ENCODE measurements around the gene ARHGAP11B.
"Not testable (repeated sequence)": the region's sequence is repeated elsewhere in the genome, so short reads cannot be mapped to it uniquely, and the experiment has no call there.

The ARHGAP11B gene

DNA sequence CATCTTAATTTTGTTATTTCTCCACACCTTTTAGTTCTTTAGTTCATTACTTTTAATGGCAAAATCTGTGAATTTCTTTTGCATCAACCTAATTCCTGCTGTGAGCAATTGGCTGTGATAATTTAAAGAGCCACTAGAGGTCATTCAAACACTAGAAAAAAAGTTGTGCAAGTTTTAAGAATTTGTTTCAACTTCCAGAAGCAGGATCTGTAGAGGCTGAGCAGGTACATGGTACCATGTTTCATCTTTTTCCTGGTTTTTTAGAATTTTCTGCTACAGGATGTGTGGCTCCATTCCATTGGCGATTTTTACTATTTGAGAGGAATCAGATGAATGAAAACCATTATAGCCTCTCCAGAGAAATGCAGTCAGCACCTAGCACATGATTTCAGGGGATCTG, 35.2 kb downstream of the ARHGAP11B start:
- DNase-seq (ENCODE audit: low spot score) = not testable (repeated sequence)

DNA sequence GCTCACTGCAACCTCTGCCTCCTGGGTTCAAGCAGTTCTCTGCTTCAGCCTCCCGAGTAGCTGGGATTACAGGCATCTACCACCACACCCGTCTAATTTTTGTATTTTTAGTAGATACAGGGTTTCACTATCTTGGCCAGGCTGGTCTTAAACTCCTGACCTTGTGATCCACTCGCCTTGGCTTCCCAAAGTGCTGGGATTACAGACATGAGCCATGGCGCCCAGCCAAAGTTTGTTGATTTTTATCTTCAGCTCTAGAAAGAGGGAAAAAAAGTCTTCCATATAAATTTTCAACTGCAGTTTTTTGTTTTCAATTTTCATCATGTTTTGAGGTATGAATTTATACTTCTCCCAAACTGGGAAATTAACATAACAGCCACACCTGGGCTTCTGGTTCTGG, 43.7 kb downstream of the ARHGAP11B start:
- in situ Hi-C loops (cut with MboI; ENCODE audit: low pct_unique_long_range_greater_than_20kb, low sequenced_read_pairs, unreplicated experiment) = loop anchor here (25.0 kb wide), 2 partner anchors 93 to 218 kb away; no protein-coding TSS in a partner anchor
- DNase-seq (ENCODE audit: low spot score) = not testable (repeated sequence)

More for the DNA sequence above, 35.2 kb downstream of the ARHGAP11B start:
- TF ChIP-seq, protein P1, sequence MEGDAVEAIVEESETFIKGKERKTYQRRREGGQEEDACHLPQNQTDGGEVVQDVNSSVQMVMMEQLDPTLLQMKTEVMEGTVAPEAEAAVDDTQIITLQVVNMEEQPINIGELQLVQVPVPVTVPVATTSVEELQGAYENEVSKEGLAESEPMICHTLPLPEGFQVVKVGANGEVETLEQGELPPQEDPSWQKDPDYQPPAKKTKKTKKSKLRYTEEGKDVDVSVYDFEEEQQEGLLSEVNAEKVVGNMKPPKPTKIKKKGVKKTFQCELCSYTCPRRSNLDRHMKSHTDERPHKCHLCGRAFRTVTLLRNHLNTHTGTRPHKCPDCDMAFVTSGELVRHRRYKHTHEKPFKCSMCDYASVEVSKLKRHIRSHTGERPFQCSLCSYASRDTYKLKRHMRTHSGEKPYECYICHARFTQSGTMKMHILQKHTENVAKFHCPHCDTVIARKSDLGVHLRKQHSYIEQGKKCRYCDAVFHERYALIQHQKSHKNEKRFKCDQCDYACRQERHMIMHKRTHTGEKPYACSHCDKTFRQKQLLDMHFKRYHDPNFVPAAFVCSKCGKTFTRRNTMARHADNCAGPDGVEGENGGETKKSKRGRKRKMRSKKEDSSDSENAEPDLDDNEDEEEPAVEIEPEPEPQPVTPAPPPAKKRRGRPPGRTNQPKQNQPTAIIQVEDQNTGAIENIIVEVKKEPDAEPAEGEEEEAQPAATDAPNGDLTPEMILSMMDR (IDR thresholded peaks at IDR 0.05; ENCODE audit: extremely low read depth, insufficient read depth, missing control alignments) = peak; percentile 31
- in situ Hi-C loops (cut with MboI; ENCODE audit: low pct_unique_long_range_greater_than_20kb, low sequenced_read_pairs, unreplicated experiment) = loop anchor here (25.0 kb wide), 2 partner anchors 101 to 226 kb away; no protein-coding TSS in a partner anchor

DNA sequence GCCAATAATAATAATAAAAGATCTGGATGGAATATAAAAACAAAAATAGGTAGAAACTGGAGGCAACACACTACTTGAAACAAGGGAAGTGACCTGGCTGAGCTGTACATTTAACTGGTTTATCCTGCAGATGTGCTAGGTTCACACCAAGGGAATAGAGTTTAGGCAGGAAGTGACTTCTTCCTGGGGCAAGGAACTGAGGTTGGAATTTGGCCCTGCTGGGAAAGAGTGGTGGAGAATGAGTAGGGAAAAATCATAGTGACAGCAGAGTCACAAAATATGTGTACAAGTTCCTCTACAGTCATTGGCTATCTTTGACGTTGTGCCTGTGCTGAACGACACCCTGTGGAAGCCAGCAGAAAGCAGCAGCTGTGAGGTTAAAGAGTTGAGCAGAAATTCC, 44.1 kb downstream of the ARHGAP11B start:
- TF ChIP-seq, protein P1 (IDR thresholded peaks at IDR 0.05; ENCODE audit: extremely low read depth, insufficient read depth, missing control alignments) = no peak
- in situ Hi-C loops (cut with MboI; ENCODE audit: low pct_unique_long_range_greater_than_20kb, low sequenced_read_pairs, unreplicated experiment) = loop anchor here (25.0 kb wide), 2 partner anchors 92 to 217 kb away; no protein-coding TSS in a partner anchor
- DNase-seq (ENCODE audit: low spot score) = no peak

DNA sequence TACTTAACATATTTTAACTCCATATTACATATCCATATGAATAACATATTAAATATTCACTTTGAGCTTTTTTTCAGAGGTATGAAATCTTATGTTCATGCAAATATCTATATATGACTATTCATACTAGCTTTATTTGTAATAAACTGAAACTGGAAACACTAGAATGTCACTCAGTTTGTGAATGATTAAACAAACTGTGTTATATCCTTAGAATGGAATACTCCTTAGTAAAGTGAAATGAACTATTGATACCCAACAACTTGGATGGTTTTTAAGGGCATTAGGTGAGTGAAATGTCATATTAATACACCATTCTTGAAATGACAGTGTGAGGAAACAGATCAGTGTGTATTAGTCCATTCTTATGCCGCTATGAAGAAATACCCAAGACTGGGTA, 45.4 kb downstream of the ARHGAP11B start:
- TF ChIP-seq, protein P1 (IDR thresholded peaks at IDR 0.05; ENCODE audit: extremely low read depth, insufficient read depth, missing control alignments) = no peak
- no peak for DNase-seq (ENCODE audit: low spot score)
- in situ Hi-C loops (cut with MboI; ENCODE audit: low pct_unique_long_range_greater_than_20kb, low sequenced_read_pairs, unreplicated experiment) = loop anchor here (25.0 kb wide), 2 partner anchors 91 to 216 kb away; no protein-coding TSS in a partner anchor

DNA sequence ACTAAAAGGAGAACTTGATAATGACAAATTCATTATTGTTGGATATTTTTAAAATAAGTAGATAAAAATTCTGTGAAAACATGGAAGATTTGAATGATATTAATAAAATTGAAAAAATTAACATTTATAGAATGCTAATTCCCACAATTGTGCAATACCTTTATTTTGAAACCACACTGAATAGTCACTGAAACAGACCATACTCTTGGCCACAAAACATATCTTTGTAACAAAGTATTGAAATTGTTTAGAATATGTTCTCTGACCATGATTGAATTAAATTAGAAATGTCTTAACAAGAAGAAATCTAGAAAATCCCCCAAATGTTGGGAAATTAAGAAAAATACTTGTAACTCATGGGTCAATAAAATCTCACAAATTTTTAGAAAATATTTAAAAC, 49.2 kb downstream of the ARHGAP11B start:
- TF ChIP-seq, protein P1 (IDR thresholded peaks at IDR 0.05; ENCODE audit: extremely low read depth, insufficient read depth, missing control alignments) = no peak
- no peak for DNase-seq (ENCODE audit: low spot score)
- in situ Hi-C loops (cut with MboI; ENCODE audit: low pct_unique_long_range_greater_than_20kb, low sequenced_read_pairs, unreplicated experiment) = no loop called here

DNA sequence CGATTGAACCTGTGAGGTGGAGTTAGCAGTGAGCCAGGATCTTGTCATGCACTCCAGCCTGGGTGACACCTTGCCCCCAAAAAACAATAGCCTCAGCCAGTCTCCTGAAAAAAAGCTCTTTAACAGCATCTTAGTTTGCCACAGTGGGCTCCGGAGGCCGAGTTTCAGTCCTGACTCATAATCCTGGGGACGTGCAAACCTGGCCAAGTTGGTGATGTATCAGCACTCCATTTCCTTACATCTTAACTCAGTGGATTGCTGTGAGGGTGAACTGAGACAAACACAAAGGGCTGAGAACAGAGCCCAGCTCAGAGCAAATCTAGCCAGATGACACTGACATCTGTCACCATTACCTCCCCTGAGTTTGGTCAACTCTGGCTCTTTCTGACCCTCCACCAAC, 50.0 kb downstream of the ARHGAP11B start:
- in situ Hi-C loops (cut with MboI; ENCODE audit: low pct_unique_long_range_greater_than_20kb, low sequenced_read_pairs, unreplicated experiment) = not testable (repeated sequence)

DNA sequence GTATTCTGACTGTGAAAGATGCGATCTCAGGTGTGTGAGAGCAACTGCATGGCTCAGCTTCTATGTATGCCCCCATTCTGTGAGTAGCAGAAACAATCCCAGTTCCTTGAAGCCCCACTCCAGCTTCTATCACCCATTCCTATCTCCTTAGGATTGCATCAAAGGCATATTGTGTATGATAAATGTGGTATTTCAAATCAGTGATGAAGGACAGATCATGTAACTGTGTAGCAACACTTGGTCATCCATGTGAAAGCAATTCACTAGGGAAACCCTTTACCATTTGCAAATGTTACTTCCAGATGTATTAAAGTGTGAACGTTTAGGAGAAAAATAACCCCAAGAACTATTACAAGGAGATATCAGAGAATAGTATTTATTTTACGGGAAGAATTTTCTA, 55.1 kb downstream of the ARHGAP11B start:
- in situ Hi-C loops (cut with MboI; ENCODE audit: low pct_unique_long_range_greater_than_20kb, low sequenced_read_pairs, unreplicated experiment); DNase-seq (ENCODE audit: low spot score): not testable (repeated sequence)

More for the DNA sequence above, 50.0 kb downstream of the ARHGAP11B start:
- DNase-seq (ENCODE audit: low spot score) = not testable (repeated sequence)

DNA sequence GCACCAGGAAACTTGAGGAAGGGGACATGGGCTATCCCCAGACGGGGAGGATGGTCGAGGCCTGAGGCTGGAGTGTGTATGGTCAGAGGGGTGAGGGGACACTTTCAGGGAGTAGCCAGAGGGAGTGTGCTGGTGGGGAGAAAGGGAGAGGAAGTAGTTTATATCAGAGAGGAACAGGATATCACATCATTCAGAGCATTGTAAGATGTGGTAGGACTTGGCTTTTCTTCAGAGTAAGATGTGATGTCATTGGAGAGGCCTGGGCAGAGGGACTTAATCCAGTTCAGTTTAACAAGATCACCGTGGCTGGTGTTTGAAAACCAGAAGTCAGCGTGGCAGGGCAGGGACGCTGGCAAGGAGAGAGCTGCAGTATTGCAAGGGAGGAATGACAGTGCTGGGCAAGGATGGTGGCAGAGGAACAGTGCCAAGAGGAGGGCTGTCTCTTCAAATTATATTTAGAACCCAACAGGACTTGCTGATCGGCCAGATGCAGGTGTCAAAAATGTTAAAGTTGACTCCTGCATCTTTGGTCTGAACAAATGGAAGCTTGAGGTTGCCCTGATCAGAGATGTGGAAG, 59.9 kb downstream of the ARHGAP11B start:
- in situ Hi-C loops (cut with MboI; ENCODE audit: low pct_unique_long_range_greater_than_20kb, low sequenced_read_pairs, unreplicated experiment); DNase-seq (ENCODE audit: low spot score): not testable (repeated sequence)

DNA sequence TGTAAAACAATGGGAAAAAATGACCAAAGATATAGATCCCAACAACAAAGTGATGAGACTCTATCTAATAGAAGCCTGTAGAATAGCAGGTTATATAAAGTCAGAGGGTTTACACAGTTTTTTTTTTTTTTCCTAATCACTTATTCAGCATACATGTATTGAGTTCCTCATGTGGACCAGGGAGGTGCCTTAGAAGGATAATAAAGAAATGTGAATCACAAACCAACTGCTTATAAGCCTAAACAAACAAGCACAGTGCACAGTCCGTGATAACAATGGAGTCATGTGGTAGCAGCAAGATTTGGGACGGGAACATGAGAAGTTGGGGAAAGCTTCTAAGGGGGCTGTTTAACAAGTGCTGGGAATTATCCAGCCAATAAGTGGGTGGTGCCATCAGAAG, 60.7 kb downstream of the ARHGAP11B start:
- in situ Hi-C loops (cut with MboI; ENCODE audit: low pct_unique_long_range_greater_than_20kb, low sequenced_read_pairs, unreplicated experiment) = not testable (repeated sequence)

More for the DNA sequence above, 60.7 kb downstream of the ARHGAP11B start:
- DNase-seq (ENCODE audit: low spot score) = not testable (repeated sequence)

Data from GM13977 (cell line).